Mesothelial cell of epicardium (in vitro differentiated cells): ENCODE measurements around the gene ADIPOR2. TPM values are rescaled to one million over a fixed set of nuclear protein-coding genes. Genes with fewer than 3 reads are reported as not detected.

Experiments
- DNase-seq, 2 experiments: peaks; one replicate each; pipeline ENCODE4 v3.0.0; 2021; ENCODE audit warnings: low spot score in 2 of 2; ENCODE audit not compliant: unreplicated experiment in 2 of 2
- H3K27ac Mint-ChIP-seq: 2 replicates; pipeline ENCODE4 v1.8.0; 2021; ENCODE audit warnings: mixed read lengths
- H3K27me3 Mint-ChIP-seq: 2 replicates; pipeline ENCODE4 v1.8.0; 2021; ENCODE audit warnings: low read depth, mixed read lengths
- H3K36me3 Mint-ChIP-seq: 2 replicates; pipeline ENCODE4 v1.8.0; 2021; ENCODE audit warnings: mixed read lengths
- H3K4me1 Mint-ChIP-seq: 2 replicates; pipeline ENCODE4 v1.8.0; 2021; ENCODE audit warnings: mixed read lengths
- H3K4me3 Mint-ChIP-seq: 2 replicates; pipeline ENCODE4 v1.8.0; 2021; ENCODE audit warnings: mild to moderate bottlenecking, moderate library complexity, mixed read lengths
- H3K9me3 Mint-ChIP-seq: 2 replicates; pipeline ENCODE4 v1.8.0; 2021; ENCODE audit warnings: mixed read lengths
- total RNA-seq: library from RNA; stranded (reverse); gene quantifications from 3 replicates; pipeline ENCODE4 v1.2.1, GENCODE V29; 2021
- TF ChIP-seq, protein P1 (sequence below): fragments of 200-600 bp; sonication (generic); IDR thresholded peaks from one replicate; pipeline ENCODE4 v1.5.0; 2021; ENCODE audit warnings: antibody characterized with exemption; ENCODE audit not compliant: unreplicated experiment

ADIPOR2 gene
- total RNA-seq, 1 donor from 2014 or later: 77.2 TPM

DNA sequence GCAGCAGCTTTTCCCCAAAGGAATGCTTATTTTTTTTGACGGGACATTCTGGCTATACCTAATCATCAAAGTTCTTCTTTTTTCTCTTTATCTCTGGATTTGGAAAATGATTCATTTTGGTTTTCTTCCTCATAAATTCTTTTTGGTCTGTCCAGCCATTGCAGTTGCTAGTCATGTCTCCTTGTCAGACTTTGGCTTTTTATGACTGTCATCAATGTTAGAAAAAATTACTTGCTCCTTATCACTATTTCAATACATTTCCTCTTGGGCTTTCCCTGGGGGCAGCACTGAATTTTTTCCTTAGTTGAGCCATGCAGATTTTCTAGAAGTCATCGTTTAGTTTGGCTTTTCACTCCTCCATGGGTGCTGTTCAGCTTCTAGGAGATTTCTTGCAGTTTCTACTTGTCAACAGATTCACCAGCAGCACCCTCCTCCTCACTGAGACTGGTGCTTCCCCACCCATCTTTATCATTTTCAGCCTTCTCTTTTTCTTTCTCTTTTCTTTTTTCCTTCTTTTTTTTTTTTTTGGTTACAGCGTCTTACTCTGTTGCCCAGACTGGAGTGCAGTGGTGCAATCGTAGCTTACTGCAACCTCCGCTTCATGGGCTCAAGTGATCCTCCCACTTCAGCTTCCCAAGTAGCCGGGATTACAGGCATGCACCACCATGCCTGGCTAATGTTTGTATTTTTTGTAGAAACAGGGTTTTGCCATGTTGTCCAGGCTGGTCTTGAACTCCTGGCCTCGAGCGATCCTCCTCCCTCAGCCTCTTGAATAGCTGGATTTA, 5.2 kb downstream of the ADIPOR2 start:
- Mint-ChIP-seq H3K9me3 (peaks cover 5% of the 10 kb centered on the region), H3K4me1 (peaks cover 59% of the 10 kb centered on the region), H3K36me3 (peaks cover 14% of the 10 kb centered on the region), H3K27me3 (no peaks in the 10 kb centered on the region), H3K4me3 (no peak overlapping the region), H3K27ac (peak overlapping the region; percentile 27)
- no peak for DNase-seq
- TF ChIP-seq, protein P1, sequence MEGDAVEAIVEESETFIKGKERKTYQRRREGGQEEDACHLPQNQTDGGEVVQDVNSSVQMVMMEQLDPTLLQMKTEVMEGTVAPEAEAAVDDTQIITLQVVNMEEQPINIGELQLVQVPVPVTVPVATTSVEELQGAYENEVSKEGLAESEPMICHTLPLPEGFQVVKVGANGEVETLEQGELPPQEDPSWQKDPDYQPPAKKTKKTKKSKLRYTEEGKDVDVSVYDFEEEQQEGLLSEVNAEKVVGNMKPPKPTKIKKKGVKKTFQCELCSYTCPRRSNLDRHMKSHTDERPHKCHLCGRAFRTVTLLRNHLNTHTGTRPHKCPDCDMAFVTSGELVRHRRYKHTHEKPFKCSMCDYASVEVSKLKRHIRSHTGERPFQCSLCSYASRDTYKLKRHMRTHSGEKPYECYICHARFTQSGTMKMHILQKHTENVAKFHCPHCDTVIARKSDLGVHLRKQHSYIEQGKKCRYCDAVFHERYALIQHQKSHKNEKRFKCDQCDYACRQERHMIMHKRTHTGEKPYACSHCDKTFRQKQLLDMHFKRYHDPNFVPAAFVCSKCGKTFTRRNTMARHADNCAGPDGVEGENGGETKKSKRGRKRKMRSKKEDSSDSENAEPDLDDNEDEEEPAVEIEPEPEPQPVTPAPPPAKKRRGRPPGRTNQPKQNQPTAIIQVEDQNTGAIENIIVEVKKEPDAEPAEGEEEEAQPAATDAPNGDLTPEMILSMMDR: no peak

DNA sequence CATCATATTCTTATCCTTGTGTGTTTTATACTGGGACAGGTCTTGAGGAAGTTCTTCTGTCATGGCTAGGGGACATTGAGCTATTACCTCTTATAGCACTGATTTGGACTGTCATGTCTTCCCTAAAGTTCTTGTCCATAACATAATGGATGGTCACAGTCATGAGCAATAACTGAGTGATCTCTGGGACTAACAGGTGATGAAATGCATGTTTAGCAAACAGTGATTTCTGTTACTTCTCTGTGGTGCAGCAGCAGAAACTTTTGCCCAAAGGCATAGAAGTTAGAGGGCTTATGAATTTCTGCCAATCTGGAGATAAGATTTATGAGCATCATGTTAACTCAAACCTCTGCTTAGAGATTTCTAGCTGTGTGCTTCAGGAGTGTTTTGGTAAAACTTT, 5.9 kb downstream of the ADIPOR2 start:
- H3K9me3 Mint-ChIP-seq: peaks cover 5% of the 10 kb centered on the region
- DNase-seq: no peak

DNA sequence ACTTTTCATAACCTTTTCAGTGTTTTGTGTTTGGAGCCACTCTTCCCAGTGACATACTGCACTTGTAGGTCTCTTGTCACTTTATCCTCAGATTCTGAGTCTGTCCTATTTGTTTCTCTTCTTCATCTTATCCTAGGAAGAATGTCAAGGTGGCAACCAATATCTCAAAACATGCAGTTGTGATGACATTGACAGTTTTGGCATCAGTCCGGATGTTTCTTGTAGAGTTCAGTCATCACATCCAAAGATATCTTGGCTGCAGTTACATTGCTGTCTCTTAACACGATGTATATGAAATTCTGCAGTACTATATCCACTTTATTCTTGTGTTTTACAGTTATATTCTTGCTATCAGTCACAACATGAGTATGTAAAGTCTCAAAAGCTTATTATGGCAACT, 6.4 kb downstream of the ADIPOR2 start:
- H3K4me3 Mint-ChIP-seq: no peak overlapping the region
- H3K27ac Mint-ChIP-seq: peak overlapping the region; percentile 27
- peaks cover 53% of the 10 kb centered on the region for H3K4me1 Mint-ChIP-seq
- TF ChIP-seq, protein P1: no peak
- H3K9me3 Mint-ChIP-seq: peaks cover 5% of the 10 kb centered on the region
- no peaks in the 10 kb centered on the region for H3K27me3 Mint-ChIP-seq
- no peak for DNase-seq
- peaks cover 14% of the 10 kb centered on the region for H3K36me3 Mint-ChIP-seq

More for the DNA sequence above, 5.9 kb downstream of the ADIPOR2 start:
- TF ChIP-seq, protein P1: no peak
- Mint-ChIP-seq H3K27me3 (no peaks in the 10 kb centered on the region), H3K4me3 (no peak overlapping the region), H3K4me1 (peaks cover 55% of the 10 kb centered on the region), H3K27ac (peak overlapping the region; percentile 27), H3K36me3 (peaks cover 14% of the 10 kb centered on the region)

DNA sequence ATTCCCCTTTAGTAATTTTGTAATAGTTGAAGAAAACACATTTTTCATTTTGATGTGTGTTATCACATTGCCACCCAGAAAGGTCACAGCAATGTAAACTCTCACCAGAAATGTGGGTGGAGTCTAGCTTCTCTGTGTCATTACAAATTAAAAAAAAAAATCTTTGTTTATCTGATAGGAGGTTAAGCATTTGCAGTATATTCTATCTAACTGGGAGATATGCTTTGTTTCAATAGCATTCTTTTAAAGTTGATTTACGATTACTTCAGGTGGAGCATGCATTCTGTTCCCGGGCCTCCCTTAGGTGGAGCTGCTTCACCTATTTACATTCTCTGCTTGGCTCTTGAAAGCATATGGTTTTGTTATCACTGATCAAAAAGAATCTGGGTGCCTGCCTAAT, 7.8 kb downstream of the ADIPOR2 start:
- Mint-ChIP-seq H3K9me3 (peaks cover 5% of the 10 kb centered on the region), H3K27ac (peak overlapping the region; percentile 27), H3K4me1 (peaks cover 49% of the 10 kb centered on the region), H3K27me3 (no peaks in the 10 kb centered on the region), H3K4me3 (no peak overlapping the region), H3K36me3 (peaks cover 12% of the 10 kb centered on the region)
- no peak for DNase-seq
- TF ChIP-seq, protein P1: no peak

DNA sequence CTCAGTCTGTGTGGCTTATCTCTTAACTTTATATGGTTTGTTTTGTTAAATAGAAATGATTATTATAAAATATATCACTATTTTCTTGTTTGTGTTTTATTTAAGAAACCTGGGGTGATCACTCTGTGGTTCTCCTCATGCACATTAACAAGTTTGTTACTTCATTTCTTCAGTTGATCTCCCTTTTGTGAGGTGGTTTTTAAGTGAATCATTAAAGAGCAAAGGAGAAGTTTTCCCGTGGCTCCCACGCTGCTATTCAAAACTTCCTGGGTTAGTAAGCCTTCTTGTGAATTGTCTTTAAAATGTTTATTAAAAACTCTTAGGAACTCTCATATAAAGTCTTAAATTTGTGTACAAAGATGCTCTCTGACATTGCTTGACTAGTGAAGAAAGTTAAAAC, 11.8 kb downstream of the ADIPOR2 start:
- peaks cover 9% of the 10 kb centered on the region for H3K36me3 Mint-ChIP-seq
- TF ChIP-seq, protein P1: no peak

More for the DNA sequence above, 11.8 kb downstream of the ADIPOR2 start:
- Mint-ChIP-seq H3K4me1 (peaks cover 30% of the 10 kb centered on the region), H3K27me3 (no peaks in the 10 kb centered on the region), H3K4me3 (no peak overlapping the region), H3K27ac (peak overlapping the region; percentile 29), H3K9me3 (peaks cover 5% of the 10 kb centered on the region)
- DNase-seq: no peak
